Measurements from ENCODE around the gene NUBP2. TPM values are rescaled to one million over a fixed set of nuclear protein-coding genes. Genes with fewer than 3 reads are reported as not detected.

Gene NUBP2
- total RNA-seq, result 91.8 and 110 TPM in 2 replicates

DNA sequence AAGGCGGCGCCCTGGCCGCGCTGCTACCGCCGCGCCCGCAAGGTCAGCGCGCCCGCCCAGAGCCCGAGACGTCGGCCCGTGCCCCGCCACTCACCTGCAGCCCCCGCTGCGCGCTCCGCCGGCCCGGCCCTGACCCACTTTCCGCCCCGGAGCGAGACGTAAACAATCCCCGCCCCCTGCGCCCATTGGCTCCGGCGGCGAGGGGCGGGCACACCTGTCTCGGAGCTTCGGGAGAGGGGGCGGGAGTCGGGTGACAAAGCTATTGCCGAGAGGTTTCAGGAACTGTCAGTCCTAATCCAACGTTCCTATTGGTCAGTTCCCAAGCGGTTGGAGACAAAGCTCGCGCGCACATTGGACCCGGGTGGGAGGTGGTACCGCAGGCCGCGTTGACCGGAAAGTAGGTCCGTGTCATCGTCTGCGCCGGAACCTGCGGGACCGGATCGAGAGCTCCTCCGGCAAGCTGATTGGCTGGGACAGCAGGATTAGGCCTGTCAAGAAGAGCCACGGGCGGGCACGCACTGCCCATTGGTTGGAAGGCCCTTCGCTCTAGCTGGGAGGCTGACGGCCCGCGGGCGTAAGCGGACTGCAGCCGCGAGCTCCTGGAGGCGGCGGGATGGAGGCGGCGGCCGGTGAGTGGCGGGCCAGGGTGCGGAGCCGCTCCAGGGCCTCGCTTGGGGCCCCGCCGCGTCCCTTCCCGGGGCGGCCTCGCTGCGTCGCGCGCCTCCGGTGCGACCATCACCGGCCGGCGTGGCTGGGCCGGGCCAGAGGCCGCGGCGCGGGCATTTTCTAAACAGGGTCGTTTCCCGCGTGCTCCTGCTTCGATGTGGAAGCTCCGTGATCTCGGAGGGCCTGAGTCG is at the start of gene NUBP2, which contains the start of gene SPSB3:
Gene NUBP2 (plus strand): TSS at position 553 of the 857 bp plus-strand sequence. CDS start 61 bp downstream, at position 614.
Gene SPSB3 (minus strand): TSS at position 164 of the 857 bp plus-strand sequence. CDS start 1,088 bp downstream, outside the sequence.
- peak; percentile 100 for DNase-seq

GRCh38 chr16:1734123-1734522 is 48.6 kb upstream of the NUBP2 start:
- DNase-seq, result no peak

DNA sequence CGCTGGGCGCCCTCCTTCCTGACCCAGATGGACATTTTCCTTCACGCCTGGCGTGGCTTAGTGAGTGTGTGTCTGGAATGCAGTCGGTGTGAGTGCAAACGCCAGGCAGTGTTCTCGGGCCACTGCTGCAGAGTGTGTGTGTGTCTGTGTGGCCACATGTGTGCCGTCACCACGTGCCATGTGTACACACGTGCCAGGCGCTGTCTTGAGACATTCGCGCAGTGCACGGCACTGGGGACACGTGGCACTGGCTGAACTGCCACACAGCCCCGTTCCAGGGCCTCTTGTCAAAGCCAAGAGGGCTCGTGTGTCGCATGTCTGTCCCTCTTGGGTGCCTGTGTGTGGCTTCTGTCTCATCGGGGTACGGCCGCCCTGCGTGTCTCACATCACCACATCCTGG is 47.9 kb upstream of the NUBP2 start:
- no peak for DNase-seq

DNA sequence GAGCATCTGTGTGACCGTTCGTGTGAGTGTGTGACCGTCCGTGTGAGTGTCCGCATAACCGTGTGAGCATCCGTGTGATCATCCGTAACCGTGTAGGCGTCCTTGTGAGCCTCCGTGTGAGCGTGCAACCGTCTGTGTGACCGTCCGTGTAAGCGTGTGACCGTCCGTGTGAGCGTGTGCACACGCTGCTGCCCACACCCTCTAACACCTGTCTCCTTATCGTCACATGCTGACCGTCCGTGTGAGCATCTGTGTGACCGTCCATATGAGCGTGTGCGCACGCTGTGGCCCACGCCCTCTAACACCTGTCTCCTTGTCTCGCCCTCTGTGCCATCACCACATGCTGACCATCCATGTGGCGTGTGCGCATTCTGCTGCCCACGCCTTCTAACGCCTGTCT is 42.5 kb upstream of the NUBP2 start:
- DNase-seq, result no peak

DNA sequence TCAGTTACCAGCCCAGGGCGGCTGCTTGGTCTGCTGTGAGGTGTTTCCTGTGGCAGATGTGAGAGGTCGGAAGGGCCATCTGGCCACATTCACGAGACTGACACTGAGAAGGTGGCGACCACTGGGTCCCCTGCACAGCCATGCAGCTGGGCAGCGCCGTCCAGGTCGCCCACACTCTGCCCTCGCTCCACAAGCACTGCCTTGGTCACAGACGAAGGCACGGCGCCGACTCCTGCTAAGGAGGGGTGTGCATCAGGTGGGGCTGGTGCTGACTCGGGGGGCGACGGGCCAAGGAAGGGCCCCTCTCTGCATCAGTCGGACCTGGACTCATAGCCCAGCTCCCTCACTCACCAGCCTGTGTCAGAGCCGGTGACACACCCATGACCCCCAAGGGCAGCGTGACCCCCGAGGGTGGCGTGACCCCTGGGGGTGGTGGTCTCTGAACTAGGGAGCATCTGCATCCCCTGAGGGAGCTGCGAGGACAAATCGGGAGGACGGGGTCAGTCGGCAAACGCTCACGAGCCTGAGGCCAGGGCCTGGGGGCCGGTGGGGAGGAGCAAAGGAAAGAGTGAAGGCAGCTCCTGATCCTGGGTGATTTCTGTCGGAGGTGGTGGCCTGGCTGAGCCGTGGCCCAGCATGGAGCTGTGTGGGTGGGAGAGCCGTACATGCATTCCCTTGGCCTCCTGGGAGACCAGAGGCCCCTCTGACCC is 41.8 kb upstream of the NUBP2 start:
- no peak for DNase-seq

DNA sequence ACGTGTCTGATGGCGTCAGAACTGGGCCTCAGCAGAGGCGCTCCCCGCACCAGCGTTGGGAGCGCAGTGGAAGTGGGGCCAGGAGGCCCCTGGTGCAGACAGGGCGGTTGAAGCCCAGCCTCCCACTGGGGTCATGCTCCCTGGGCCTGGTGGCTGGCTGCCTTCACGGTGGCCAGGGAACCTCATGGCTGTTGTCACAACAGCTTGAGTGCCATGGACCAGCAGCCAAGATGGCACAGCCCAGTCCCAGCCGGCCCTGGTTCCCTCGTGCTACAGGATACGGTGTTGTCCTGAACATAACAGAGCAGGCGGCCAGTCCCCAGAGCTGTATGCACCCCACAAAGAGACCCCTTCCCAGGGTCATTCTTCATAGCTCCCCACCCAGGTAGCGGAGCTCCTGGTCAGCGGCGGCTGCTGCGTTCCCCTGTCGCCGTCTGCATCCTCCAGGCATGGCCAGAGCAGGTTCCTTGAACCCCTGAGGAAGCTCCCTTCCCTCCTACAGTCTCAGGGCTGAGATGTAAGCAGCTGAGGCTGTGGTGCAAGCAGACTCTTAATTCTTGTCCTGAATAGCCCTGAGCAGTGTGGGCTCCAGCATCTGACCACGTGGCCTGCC is 41.1 kb upstream of the NUBP2 start:
- no peak for DNase-seq

GRCh38 chr16:1743376-1744337 is 39.1 kb upstream of the NUBP2 start:
- no peak for DNase-seq

- no peak for DNase-seq
These were observed 38.4 kb upstream of the NUBP2 start for GRCh38 chr16:1744338-1744840.

DNA sequence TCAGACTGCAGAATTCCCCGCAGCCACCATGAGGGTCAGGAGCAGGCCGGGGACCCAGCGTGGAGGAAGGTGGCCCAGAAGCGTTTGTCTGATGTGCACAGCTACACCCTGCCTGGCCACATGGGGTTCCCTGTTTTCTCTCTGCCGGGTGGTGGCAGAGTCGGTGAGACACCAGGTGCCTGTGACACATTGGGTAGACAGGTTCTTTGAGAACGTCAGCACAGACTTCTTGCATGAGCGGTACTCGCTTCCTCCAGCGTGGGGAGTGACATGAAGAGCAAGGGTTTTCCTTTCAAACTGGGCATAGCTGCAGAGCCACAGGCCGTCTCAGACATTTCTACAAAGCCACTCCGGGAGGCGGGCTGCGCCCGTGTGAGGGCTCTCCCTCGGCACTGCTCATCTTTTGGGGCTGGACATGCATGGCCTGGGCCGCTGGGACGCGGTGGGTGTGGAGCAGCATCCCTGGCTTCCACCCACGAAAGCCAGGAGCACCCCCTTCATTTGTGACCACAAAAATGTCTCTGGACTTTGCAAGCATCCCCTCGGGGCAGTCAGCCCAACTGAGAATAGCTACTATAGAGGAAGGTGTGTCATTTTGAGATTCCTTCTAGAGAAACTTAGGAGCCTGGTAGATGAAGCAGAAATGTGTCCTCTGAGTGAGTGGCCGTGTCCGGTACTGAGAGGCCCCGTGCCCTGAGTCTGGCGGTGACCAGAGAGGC is 37.4 kb upstream of the NUBP2 start:
- DNase-seq, result no peak

GRCh38 chr16:1745900-1746692 is 36.7 kb upstream of the NUBP2 start:
- DNase-seq, result no peak

GRCh38 chr16:1746693-1747195 is 36.0 kb upstream of the NUBP2 start:
- no peak for DNase-seq

GRCh38 chr16:1747934-1748333 is 34.8 kb upstream of the NUBP2 start:
- no peak for DNase-seq

- DNase-seq, result no peak
These were observed 33.3 kb upstream of the NUBP2 start for GRCh38 chr16:1749152-1750117.

- DNase-seq, result no peak
These were observed 30.8 kb upstream of the NUBP2 start for GRCh38 chr16:1751946-1752345.

DNA sequence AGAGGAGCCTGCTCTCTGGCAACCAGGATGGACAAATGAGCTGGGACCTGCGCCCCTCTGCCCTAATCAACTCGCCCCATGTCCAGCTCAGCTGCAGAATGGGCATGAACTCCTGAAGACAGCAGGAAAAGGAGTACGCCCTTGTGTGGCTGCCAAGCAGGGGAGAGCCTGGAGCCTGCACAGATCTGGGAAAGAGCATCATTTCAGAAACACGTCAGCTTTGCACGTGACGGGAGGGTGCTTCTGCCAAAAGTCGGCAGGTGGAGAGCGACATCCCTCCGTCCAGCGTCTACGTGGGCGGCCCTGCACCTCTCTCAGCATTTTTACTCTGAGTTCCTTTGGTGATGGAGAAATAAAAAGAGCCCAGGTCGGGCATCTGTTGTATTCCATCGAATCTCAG is 29.9 kb upstream of the NUBP2 start:
- DNase-seq, result no peak

GRCh38 chr16:1754204-1754603 is 28.6 kb upstream of the NUBP2 start:
- DNase-seq, result no peak

- DNase-seq, result no peak
These were observed 24.9 kb upstream of the NUBP2 start for GRCh38 chr16:1757714-1758461.

GRCh38 chr16:1758923-1759322 is 23.8 kb upstream of the NUBP2 start:
- no peak for DNase-seq
